Panc1 (cell line): ENCODE measurements around the gene FAM120B. TPM values are rescaled to one million over a fixed set of nuclear protein-coding genes. Genes with fewer than 3 reads are reported as not detected.

Experiments
- ATAC-seq: fragments of 200-7000 bp; cut with Tn5 transposase; 2 replicates; pipeline ENCODE4 v1.9.1; 2020; ENCODE audit warnings: mild to moderate bottlenecking, moderate library complexity
- BruUV-seq: library from RNA; stranded (reverse); fragments of 400-500 nt; replicated peaks from 2 replicates; lab custom pipeline; 2021; lab: Mats Ljungman, UMichigan
- CTCF ChIA-PET: fragments of 300-600 bp; sonication (Branson Sonifier 250); formaldehyde crosslinking; loops from one replicate; lab custom pipeline; 2022; ENCODE audit warnings: antibody characterized with exemption; lab: Charles Lee
- POLR2A ChIA-PET: fragments of 300-600 bp; sonication (Branson Sonifier 250); formaldehyde crosslinking; loops from one replicate; lab custom pipeline; 2022; ENCODE audit warnings: antibody characterized with exemption; lab: Charles Lee
- DNase-seq: peaks from one replicate; pipeline ENCODE4 v3.0.0-alpha.2; 2010; ENCODE audit warnings: low read depth, low spot score
- H3K27ac ChIP-seq: 2 replicates; pipeline ENCODE4 v1.5.1; 2011; ENCODE audit warnings: mild to moderate bottlenecking, low read length, inconsistent platforms
- H3K27me3 ChIP-seq: fragments of 200-500 bp; sonication (Bioruptor generic); 2 replicates; pipeline ENCODE4 v1.6.0; 2014; ENCODE audit warnings: low read length, inconsistent platforms; ENCODE audit not compliant: control insufficient read depth, insufficient read depth
- H3K36me3 ChIP-seq: fragments of 200-500 bp; sonication (Bioruptor generic); 2 replicates; pipeline ENCODE4 v1.5.1; 2014; ENCODE audit warnings: inconsistent platforms, mild to moderate bottlenecking, low read length, moderate library complexity; ENCODE audit not compliant: control insufficient read depth, insufficient read depth
- H3K4me1 ChIP-seq: 2 replicates; pipeline ENCODE4 v1.5.1; 2011; ENCODE audit warnings: inconsistent platforms, mild to moderate bottlenecking, low read length, moderate library complexity; ENCODE audit not compliant: control insufficient read depth, insufficient read depth
- H3K4me3 ChIP-seq, 2 experiments: 2 replicates each; pipeline ENCODE4 v1.5.1; 2011 to 2012; ENCODE audit warnings: low read depth in 2 of 2, low read length in 2 of 2, mild to moderate bottlenecking in 2 of 2, inconsistent platforms in 1 of 2, moderate library complexity in 1 of 2
- H3K9me3 ChIP-seq: fragments of 200-500 bp; sonication (Bioruptor generic); 2 replicates; pipeline ENCODE4 v1.5.1; 2014; ENCODE audit warnings: low read depth, mild to moderate bottlenecking, inconsistent platforms, low read length, moderate library complexity; ENCODE audit not compliant: control insufficient read depth, insufficient read depth
- CTCF ChIP-seq: fragments of 450-650 bp; IDR thresholded peaks from 2 replicates; pipeline ENCODE4 v1.5.1; 2017; ENCODE audit warnings: mild to moderate bottlenecking
- POLR2AphosphoS5 ChIP-seq: IDR thresholded peaks from 2 replicates; pipeline ENCODE4 v1.6.1; 2012; ENCODE audit warnings: mild to moderate bottlenecking, low read depth, low read length, moderate library complexity
- REST ChIP-seq, 2 experiments: IDR thresholded peaks; 2 replicates each; pipeline ENCODE4 v1.6.1; 2011 to 2012; ENCODE audit warnings: low read depth in 2 of 2, control low read depth in 1 of 2, low read length in 1 of 2, mild to moderate bottlenecking in 1 of 2, moderate library complexity in 1 of 2; ENCODE audit not compliant: insufficient read depth in 1 of 2
- SIN3A ChIP-seq: IDR thresholded peaks from 2 replicates; pipeline ENCODE4 v1.6.1; 2012; ENCODE audit warnings: low read depth, mild to moderate bottlenecking, low read length, moderate library complexity, borderline replicate concordance; ENCODE audit not compliant: insufficient read depth
- TCF7L2 ChIP-seq: IDR thresholded peaks from 2 replicates; pipeline ENCODE4 v1.6.1; 2011; ENCODE audit warnings: mild to moderate bottlenecking, low read depth, low read length, inconsistent platforms
- in situ Hi-C: cut with HindIII; loops from 2 replicates; pipeline ENCODE4 v1.10.0; 2016; ENCODE audit warnings: low sequenced_read_pairs, low pct_unique_long_range_greater_than_20kb
- intact Hi-C: fragments of 100-400 bp; cut with micrococcal nuclease; formaldehyde crosslinking; loops from one replicate; pipeline ENCODE4 v1.10.0; 2022; ENCODE audit not compliant: unreplicated experiment
- total RNA-seq: library from RNA; stranded (reverse); gene quantifications from one replicate; pipeline ENCODE4 v1.2.1, GENCODE V29; 2021; ENCODE audit not compliant: unreplicated experiment

The FAM120B gene
- total RNA-seq, 1 experiment from 2014 or later = 38.0 TPM

- no peaks in the 10 kb centered on the region for H3K36me3 ChIP-seq
- in situ Hi-C loops (no loop called here), intact Hi-C loops (loop anchor here (2.0 to 10.0 kb wide), 3 partner anchors 233 to 499 kb away; no protein-coding TSS in a partner anchor)
- peaks cover 11% of the 10 kb centered on the region for H3K4me1 ChIP-seq
- no peak for DNase-seq
- H3K4me3 ChIP-seq = peak overlapping the region; percentile 66 to 70
- no peak overlapping the region for H3K27ac ChIP-seq
- no TSS peak for BruUV-seq
- ATAC-seq = peak; percentile 64
- TF ChIP-seq POLR2AphosphoS5 (no peak), CTCF (no peak), TCF7L2 (no peak), REST (IDR thresholded peaks at IDR 0.05; ENCODE audit: insufficient read depth in 1 of 2, low read depth in 2 of 2, low read length in 1 of 2) (no peak), SIN3A (no peak)
- peaks cover 42% of the 10 kb centered on the region for H3K27me3 ChIP-seq
- ChIA-PET POLR2A (interaction anchor here (0.6 kb wide), 1 partner anchor 56 kb away, joined by 4 read pairs; no protein-coding TSS in a partner anchor), CTCF (interaction anchor here (0.6 to 3.1 kb wide), 5 partner anchors 114 to 501 kb away, joined by 3 to 18 read pairs (median 4); no protein-coding TSS in a partner anchor)
- H3K9me3 ChIP-seq = no peaks in the 10 kb centered on the region
These were observed 15.1 kb upstream of the FAM120B start for GRCh38 chr6:170291271-170292110.

- no peak for ATAC-seq
- DNase-seq = no peak
- in situ Hi-C loops = no loop called here
- peaks cover 42% of the 10 kb centered on the region for H3K27me3 ChIP-seq
- H3K4me3 ChIP-seq = peak overlapping the region; percentile 66 to 70
- no peak for TF ChIP-seq POLR2AphosphoS5
- no peak for TF ChIP-seq CTCF
- TF ChIP-seq SIN3A = no peak
- no peak for TF ChIP-seq REST (IDR thresholded peaks at IDR 0.05; ENCODE audit: insufficient read depth in 1 of 2, low read depth in 2 of 2, low read length in 1 of 2)
- no peak for TF ChIP-seq TCF7L2
- no peaks in the 10 kb centered on the region for H3K36me3 ChIP-seq
- no TSS peak for BruUV-seq
- ChIA-PET CTCF (interaction anchor here (3.1 kb wide), 1 partner anchor 460 kb away, joined by 18 read pairs; no protein-coding TSS in a partner anchor), POLR2A (interaction anchor here (0.6 to 0.7 kb wide), 2 partner anchors 14 to 538 kb away, joined by 3 to 4 read pairs; no protein-coding TSS in a partner anchor)
- no peak overlapping the region for H3K27ac ChIP-seq
- no peaks in the 10 kb centered on the region for H3K9me3 ChIP-seq
- intact Hi-C loops = loop anchor here (2.0 to 10.0 kb wide), 3 partner anchors 233 to 500 kb away; no protein-coding TSS in a partner anchor
- peaks cover 11% of the 10 kb centered on the region for H3K4me1 ChIP-seq
These were observed 14.5 kb upstream of the FAM120B start for GRCh38 chr6:170292111-170292406.
